ENCODE data around the gene WARS2.

WARS2 gene

DNA sequence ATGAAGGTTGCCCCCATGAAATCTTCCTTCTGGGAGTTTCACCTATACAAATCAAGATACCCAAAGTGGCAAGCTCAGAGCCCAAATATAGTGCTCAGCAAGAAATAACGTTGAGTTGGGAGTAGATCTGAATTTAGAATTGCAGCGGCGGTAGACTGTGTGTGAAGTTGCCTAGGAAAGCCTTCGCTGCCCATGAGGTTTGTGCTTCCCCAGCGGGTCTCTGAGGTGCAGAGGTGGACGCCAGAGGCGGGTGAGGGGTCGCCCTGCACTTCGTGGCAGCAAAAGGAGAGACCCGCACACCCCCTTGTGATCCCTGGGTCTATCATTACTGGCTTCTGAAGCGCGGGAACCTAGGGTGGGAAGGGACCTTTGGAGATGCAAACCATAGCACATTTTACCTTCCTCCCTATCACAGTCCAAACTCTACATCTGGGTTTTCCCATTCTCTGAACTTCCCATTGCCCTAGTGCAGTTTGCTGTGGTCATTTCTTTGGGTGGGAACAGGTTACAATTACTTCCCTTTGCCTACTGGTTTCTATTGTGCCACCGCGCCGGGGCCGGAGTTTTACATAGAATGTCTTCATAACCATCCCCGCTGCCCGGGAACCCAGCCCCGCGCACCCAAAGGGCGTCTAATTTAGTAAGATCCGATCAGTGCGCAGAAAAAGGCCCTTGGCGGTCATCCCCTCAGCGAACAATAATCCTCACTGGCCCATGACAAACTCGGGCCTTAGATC is 157.5 kb downstream of the WARS2 start:
- no peak for DNase-seq (ENCODE audit: low spot score)

DNA sequence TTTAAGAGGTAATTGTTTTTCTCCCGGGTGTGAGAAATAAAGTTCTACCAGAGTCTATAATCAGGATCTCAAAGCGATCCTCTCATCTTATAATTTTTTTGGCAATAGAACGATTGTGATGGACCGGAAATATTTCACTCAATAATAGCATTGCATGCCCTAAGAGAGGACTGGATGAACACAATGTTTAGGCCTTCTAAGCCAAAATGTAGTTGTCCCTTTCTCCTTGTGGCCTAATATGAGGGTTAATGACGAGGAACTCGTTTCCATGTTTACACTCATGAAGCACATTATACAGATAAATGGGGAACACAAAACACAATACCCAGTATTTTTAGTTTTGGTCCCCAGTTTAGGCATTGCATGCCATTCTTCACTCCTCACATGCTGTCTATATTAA is 158.2 kb downstream of the WARS2 start:
- DNase-seq (ENCODE audit: low spot score): no peak

DNA sequence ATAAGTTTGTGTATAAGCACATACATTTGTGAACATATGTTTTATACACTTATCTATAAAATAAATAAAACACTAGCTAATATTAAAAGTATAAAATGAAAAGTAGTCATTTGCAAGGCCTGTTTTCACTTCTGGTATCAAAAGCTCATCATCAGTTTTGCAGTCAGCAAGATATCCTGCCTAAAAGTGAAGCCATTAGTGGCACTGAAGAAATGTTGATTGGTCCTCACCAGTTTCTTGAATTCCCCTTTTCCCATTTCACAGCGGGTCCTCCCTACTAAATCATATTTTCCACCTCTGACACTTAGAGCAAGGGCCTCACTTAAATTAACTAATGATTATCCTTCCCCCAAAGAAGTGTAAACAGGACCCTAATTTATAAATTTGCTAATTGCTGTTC is 159.0 kb downstream of the WARS2 start:
- DNase-seq (ENCODE audit: low spot score): no peak
